Breast epithelium (tissue), 4 donors: Measurements from ENCODE around the gene PSMD13. TPM values are rescaled to one million over a fixed set of nuclear protein-coding genes. Genes with fewer than 3 reads are reported as not detected.

Experiments used
- DNase-seq, 2 donors: peaks; one replicate each; pipeline ENCODE4 v3.0.0-alpha.2; 2019; ENCODE audit warnings: low spot score in 2 of 2
- H3K27ac ChIP-seq, 2 donors: fragments of 200-600 bp; sonication (generic) in 1 of 2; one replicate each; pipeline ENCODE4 v1.5.1; 2016 to 2019; ENCODE audit warnings: mild to moderate bottlenecking in 1 of 2
- H3K27me3 ChIP-seq, 2 donors: fragments of 200-600 bp; sonication (generic) in 1 of 2; one replicate each; pipeline versions ENCODE4 v1.5.1 to v1.6.0; 2017 to 2019; ENCODE audit warnings: control low read depth in 1 of 2, mild to moderate bottlenecking in 1 of 2
- H3K36me3 ChIP-seq: fragments of 200-600 bp; one replicate; pipeline ENCODE4 v1.5.1; 2019
- H3K4me1 ChIP-seq, 2 donors: fragments of 200-600 bp; sonication (generic); one replicate each; pipeline ENCODE4 v1.5.1; 2016 to 2019; ENCODE audit warnings: control low read depth in 1 of 2
- H3K4me3 ChIP-seq, 3 donors: fragments of 200-600 bp; sonication (generic); 1 replicate in 2 of 3; 2 replicates in 1 of 3; pipeline ENCODE4 v1.5.1; 2016 to 2019; ENCODE audit warnings: mild to moderate bottlenecking in 3 of 3, moderate library complexity in 2 of 3
- H3K9me3 ChIP-seq, 2 donors: fragments of 200-600 bp; sonication (generic) in 1 of 2; one replicate each; pipeline ENCODE4 v1.5.1; 2016 to 2019; ENCODE audit warnings: control low read depth in 1 of 2
- CTCF ChIP-seq, 3 donors: fragments of 450-650 bp; IDR thresholded peaks; one replicate each; pipeline ENCODE4 v1.5.1; 2016 to 2017; ENCODE audit warnings: antibody characterized with exemption in 3 of 3, mild to moderate bottlenecking in 3 of 3, moderate library complexity in 3 of 3
- POLR2A ChIP-seq: fragments of 450-650 bp; IDR thresholded peaks from one replicate; pipeline ENCODE4 v1.6.1; 2016; ENCODE audit warnings: antibody characterized with exemption, mild to moderate bottlenecking, moderate library complexity
- POLR2AphosphoS5 ChIP-seq, 3 donors: sonication (generic); formaldehyde crosslinking; IDR thresholded peaks; one replicate each; pipeline ENCODE4 v1.6.1; 2017; ENCODE audit warnings: antibody characterized with exemption in 3 of 3
- intact Hi-C: fragments of 100-400 bp; cut with DNase I; formaldehyde crosslinking; loops from one replicate; pipeline ENCODE4 v1.15.1; 2023; ENCODE audit warnings: low total_unique reads
- total RNA-seq, 3 donors: library from RNA; depleted of rRNA; stranded (reverse); fragments of >200 nt; gene quantifications; one replicate each; pipeline ENCODE4 v1.1.0, GENCODE V29; 2016

Gene PSMD13
- total RNA-seq, 3 donors from 2014 or later: 96.0 to 114 (median 106) TPM

- no peak overlapping the region for H3K4me3 ChIP-seq
- no peak overlapping the region for H3K27ac ChIP-seq
- H3K4me1 ChIP-seq: no peaks in the 10 kb centered on the region
- H3K9me3 ChIP-seq: no peaks in the 10 kb centered on the region
- no peaks in the 10 kb centered on the region for H3K36me3 ChIP-seq
- no peak for TF ChIP-seq POLR2AphosphoS5 (IDR thresholded peaks at IDR 0.05)
- TF ChIP-seq CTCF (IDR thresholded peaks at IDR 0.05): no peak
- TF ChIP-seq POLR2A: no peak
- intact Hi-C loops: loop anchor here (5.0 to 10.0 kb wide), 2 partner anchors 62 to 155 kb away; partner anchors contain the start of gene PTDSS2
- H3K27me3 ChIP-seq: peaks cover 0 to 18% of the 10 kb centered on the region in 2 donors
- DNase-seq: no peak
These were observed 63.4 kb downstream of the PSMD13 start for GRCh38 chr11:299951-300735.

Other genes starting within 250 kb of the PSMD13 start
- not detected for gene SCGB1C1, start 43.9 kb upstream of the PSMD13 start, total RNA-seq
- 10 to 100 TPM; 25.6 to 30.4 (median 28.5) TPM for gene BET1L, start 29.6 kb upstream of the PSMD13 start, total RNA-seq
- 10 to 100 TPM; 76.5 to 90.8 (median 77.0) TPM for gene RIC8A, start 29.3 kb upstream of the PSMD13 start, total RNA-seq
- 10 to 100 TPM; 17.3 to 21.4 (median 19.3) TPM for gene SIRT3, start 634 bp upstream of the PSMD13 start, total RNA-seq
- gene NLRP6, start 41.4 kb downstream of the PSMD13 start, total RNA-seq: 1 to 10 TPM in 2 of 3 donors, under 1 TPM in 1; 0.59 to 3.7 (median 2.0) TPM
- gene PGGHG, start 52.1 kb downstream of the PSMD13 start, total RNA-seq: 10 to 100 TPM; 13.0 to 63.9 (median 37.3) TPM
- not detected for gene IFITM5, start 62.5 kb downstream of the PSMD13 start, total RNA-seq
- 100 to 1,000 TPM in 2 of 3 donors, 10 to 100 TPM in 1; 81.4 to 404 (median 129) TPM for gene IFITM2, start 70.8 kb downstream of the PSMD13 start, total RNA-seq
- 100 to 1,000 TPM; 129 to 321 (median 142) TPM for gene IFITM1, start 77.1 kb downstream of the PSMD13 start, total RNA-seq
- 100 to 1,000 TPM; 158 to 361 (median 195) TPM for gene IFITM3, start 83.9 kb downstream of the PSMD13 start, total RNA-seq
- 10 to 100 TPM in 1 of 3 donors, 1 to 10 TPM in 1, under 1 TPM in 1; 0.48 to 11.3 (median 8.2) TPM for gene B4GALNT4, start 132.5 kb downstream of the PSMD13 start, total RNA-seq
- 10 to 100 TPM in 2 of 3 donors, under 1 TPM in 1; 0.32 to 60.9 (median 36.7) TPM for gene PKP3, start 157.2 kb downstream of the PSMD13 start, total RNA-seq
- gene SIGIRR, start 178.0 kb downstream of the PSMD13 start, total RNA-seq: 10 to 100 TPM; 37.3 to 49.8 (median 46.5) TPM
- gene ANO9, start 205.0 kb downstream of the PSMD13 start, total RNA-seq: 10 to 100 TPM in 1 of 3 donors, 1 to 10 TPM in 1, under 1 TPM in 1; 0.32 to 14.2 (median 9.8) TPM
- gene PTDSS2, start 213.3 kb downstream of the PSMD13 start, total RNA-seq: 10 to 100 TPM; 23.8 to 53.7 (median 33.1) TPM